Fibroblast of lung (primary cell): ENCODE data around the gene FZR1. TPM values are rescaled to one million over a fixed set of nuclear protein-coding genes. Genes with fewer than 3 reads are reported as not detected.

ENCODE experiments used
- DNase-seq, 2 donors: peaks; one replicate each; pipeline versions ENCODE4 v3.0.0 to v3.0.0-alpha.2; 2010; ENCODE audit warnings: low read depth in 2 of 2
- H2AFZ ChIP-seq: 2 replicates; pipeline ENCODE4 v1.5.1; 2012; ENCODE audit warnings: low read length, control low read depth, inconsistent platforms
- H3K27ac ChIP-seq: 2 replicates; pipeline ENCODE4 v1.5.1; 2011; ENCODE audit warnings: low read length, control low read depth; ENCODE audit not compliant: insufficient read depth
- H3K27me3 ChIP-seq: 2 replicates; pipeline ENCODE4 v1.5.1; 2011; ENCODE audit warnings: mild to moderate bottlenecking, low read length; ENCODE audit not compliant: control insufficient read depth, insufficient read depth
- H3K36me3 ChIP-seq: 2 replicates; pipeline ENCODE4 v1.5.1; 2011; ENCODE audit warnings: low read length; ENCODE audit not compliant: control insufficient read depth, insufficient read depth
- H3K4me1 ChIP-seq: 2 replicates; pipeline ENCODE4 v1.5.1; 2011; ENCODE audit warnings: low read length; ENCODE audit not compliant: control insufficient read depth, insufficient read depth; ENCODE audit errors: extremely low read depth
- H3K4me2 ChIP-seq: 2 replicates; pipeline ENCODE4 v1.5.1; 2011; ENCODE audit warnings: low read length, control low read depth; ENCODE audit not compliant: insufficient read depth; ENCODE audit errors: extremely low read depth
- H3K4me3 ChIP-seq, 4 experiments: fragments of 200-600 bp in 1 of 4; sonication (generic) in 1 of 4; replicated peaks in 1 of 4; 2 replicates each; pipeline ENCODE4 v1.5.1; 2011 to 2016; ENCODE audit warnings: low read length in 4 of 4, low read depth in 3 of 4, mild to moderate bottlenecking in 3 of 4, control low read depth in 2 of 4, inconsistent platforms in 1 of 4, mixed read lengths in 1 of 4; ENCODE audit not compliant: insufficient read depth in 1 of 4; ENCODE audit errors: control extremely low read depth in 1 of 4
- H3K79me2 ChIP-seq: 2 replicates; pipeline ENCODE4 v1.5.1; 2012; ENCODE audit warnings: mild to moderate bottlenecking, low read length, inconsistent platforms; ENCODE audit not compliant: control insufficient read depth, insufficient read depth
- H3K9ac ChIP-seq: 2 replicates; pipeline ENCODE4 v1.5.1; 2011; ENCODE audit warnings: mild to moderate bottlenecking, low read length, control low read depth; ENCODE audit not compliant: insufficient read depth
- H3K9me3 ChIP-seq: 2 replicates; pipeline ENCODE4 v1.5.1; 2012; ENCODE audit warnings: low read depth, low read length; ENCODE audit not compliant: control insufficient read depth, insufficient read depth
- H4K20me1 ChIP-seq: 2 replicates; pipeline ENCODE4 v1.5.1; 2011; ENCODE audit warnings: low read length; ENCODE audit not compliant: control insufficient read depth, insufficient read depth; ENCODE audit errors: extremely low read depth
- EZH2 ChIP-seq: IDR thresholded peaks from 2 replicates; pipeline ENCODE4 v1.5.1; 2012; ENCODE audit warnings: low read length, control low read depth, mild to moderate bottlenecking; ENCODE audit errors: missing control alignments
- polyA plus RNA-seq, 2 donors: library from polyadenylated mRNA; depleted of rRNA in 1 of 2; stranded (reverse) in 1 of 2; unstranded in 1 of 2; fragments of >200 nt; gene quantifications; 2 replicates each; pipeline ENCODE4 v1.2.1, GENCODE V29; 2011 to 2012; ENCODE audit warnings: missing spikeins in 1 of 2
- total RNA-seq: library from RNA; depleted of rRNA; stranded (reverse); fragments of >200 nt; gene quantifications from 2 replicates; pipeline ENCODE4 v1.2.1, GENCODE V29; 2014
- TF ChIP-seq, protein P1 (sequence below), 2 donors: IDR thresholded peaks in 1 of 2; conservative IDR thresholded peaks in 1 of 2; 1 replicate in 1 of 2; 2 replicates in 1 of 2; pipeline ENCODE4 v1.5.1; 2011 to 2012; ENCODE audit warnings: low read length in 2 of 2, control low read depth in 1 of 2, inconsistent platforms in 1 of 2, low read depth in 1 of 2, mild to moderate bottlenecking in 1 of 2

The FZR1 gene
- total and polyA plus RNA-seq, 2 donors (not counting 1 experiment from before 2014, with no cell fraction given): 15.0 to 38.0 TPM

GRCh38 chr19:3548606-3549005 is 42.5 kb downstream of the FZR1 start:
- no peak overlapping the region for H2AFZ ChIP-seq
- no peak overlapping the region for H3K27ac ChIP-seq
- no peak overlapping the region for H3K4me2 ChIP-seq
- DNase-seq: no peak
- no peaks in the 10 kb centered on the region for H3K9me3 ChIP-seq
- no peak overlapping the region for H3K9ac ChIP-seq
- H3K4me3 ChIP-seq: no peak overlapping the region
- H3K27me3 ChIP-seq: no peaks in the 10 kb centered on the region
- H3K79me2 ChIP-seq: no peaks in the 10 kb centered on the region
- no peaks in the 10 kb centered on the region for H4K20me1 ChIP-seq
- peaks cover 2% of the 10 kb centered on the region for H3K4me1 ChIP-seq
- peaks cover 20% of the 10 kb centered on the region for H3K36me3 ChIP-seq
- TF ChIP-seq, protein P1, sequence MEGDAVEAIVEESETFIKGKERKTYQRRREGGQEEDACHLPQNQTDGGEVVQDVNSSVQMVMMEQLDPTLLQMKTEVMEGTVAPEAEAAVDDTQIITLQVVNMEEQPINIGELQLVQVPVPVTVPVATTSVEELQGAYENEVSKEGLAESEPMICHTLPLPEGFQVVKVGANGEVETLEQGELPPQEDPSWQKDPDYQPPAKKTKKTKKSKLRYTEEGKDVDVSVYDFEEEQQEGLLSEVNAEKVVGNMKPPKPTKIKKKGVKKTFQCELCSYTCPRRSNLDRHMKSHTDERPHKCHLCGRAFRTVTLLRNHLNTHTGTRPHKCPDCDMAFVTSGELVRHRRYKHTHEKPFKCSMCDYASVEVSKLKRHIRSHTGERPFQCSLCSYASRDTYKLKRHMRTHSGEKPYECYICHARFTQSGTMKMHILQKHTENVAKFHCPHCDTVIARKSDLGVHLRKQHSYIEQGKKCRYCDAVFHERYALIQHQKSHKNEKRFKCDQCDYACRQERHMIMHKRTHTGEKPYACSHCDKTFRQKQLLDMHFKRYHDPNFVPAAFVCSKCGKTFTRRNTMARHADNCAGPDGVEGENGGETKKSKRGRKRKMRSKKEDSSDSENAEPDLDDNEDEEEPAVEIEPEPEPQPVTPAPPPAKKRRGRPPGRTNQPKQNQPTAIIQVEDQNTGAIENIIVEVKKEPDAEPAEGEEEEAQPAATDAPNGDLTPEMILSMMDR (conservative IDR thresholded peaks at IDR 0.05 in 1 of 2, IDR thresholded peaks at IDR 0.05 in 1 of 2; ENCODE audit: low read depth in 1 of 2, low read length in 2 of 2): no peak

DNA sequence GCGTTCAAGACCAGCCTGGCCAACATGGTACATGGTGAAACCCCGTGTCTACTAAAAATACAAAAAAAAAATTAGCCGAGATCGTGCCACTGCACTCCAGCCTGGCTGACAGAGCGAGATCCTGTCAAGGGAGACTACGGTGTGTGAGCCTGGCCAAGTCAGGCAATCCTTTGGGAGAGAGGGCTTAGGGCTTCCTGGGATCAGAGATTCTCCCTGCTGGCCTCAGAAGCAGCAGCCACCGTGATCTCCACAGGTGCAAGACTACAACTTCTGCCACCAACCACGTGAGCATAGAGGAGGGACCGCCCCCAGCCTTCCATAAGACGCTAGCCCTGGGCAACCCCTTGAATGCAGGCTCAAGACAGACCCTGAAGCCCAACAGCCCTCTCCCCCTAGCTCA is 43.7 kb downstream of the FZR1 start:
- no peak overlapping the region for H2AFZ ChIP-seq
- TF ChIP-seq, protein P1 (conservative IDR thresholded peaks at IDR 0.05 in 1 of 2, IDR thresholded peaks at IDR 0.05 in 1 of 2; ENCODE audit: low read depth in 1 of 2, low read length in 2 of 2): no peak
- no peak for TF ChIP-seq EZH2
- no peak overlapping the region for H3K9ac ChIP-seq
- no peak overlapping the region for H3K27ac ChIP-seq
- no peak overlapping the region for H3K4me2 ChIP-seq
- DNase-seq: no peak
- no peaks in the 10 kb centered on the region for H3K79me2 ChIP-seq
- H3K9me3 ChIP-seq: no peaks in the 10 kb centered on the region
- H3K4me1 ChIP-seq: peaks cover 2% of the 10 kb centered on the region
- H3K4me3 ChIP-seq: no peak overlapping the region
- no peaks in the 10 kb centered on the region for H3K27me3 ChIP-seq
- H3K36me3 ChIP-seq: peaks cover 17% of the 10 kb centered on the region
- H4K20me1 ChIP-seq: no peaks in the 10 kb centered on the region

GRCh38 chr19:3550947-3551791 is 45.1 kb downstream of the FZR1 start:
- H4K20me1 ChIP-seq: no peaks in the 10 kb centered on the region
- H3K27ac ChIP-seq: no peak overlapping the region
- H3K4me2 ChIP-seq: no peak overlapping the region

More at GRCh38 chr19:3550947-3551791, 45.1 kb downstream of the FZR1 start:
- TF ChIP-seq EZH2: no peak
- TF ChIP-seq, protein P1 (conservative IDR thresholded peaks at IDR 0.05 in 1 of 2, IDR thresholded peaks at IDR 0.05 in 1 of 2; ENCODE audit: low read depth in 1 of 2, low read length in 2 of 2): no peak
- no peak overlapping the region for H2AFZ ChIP-seq
- H3K36me3 ChIP-seq: peaks cover 14% of the 10 kb centered on the region
- no peak overlapping the region for H3K4me3 ChIP-seq
- peaks cover 9% of the 10 kb centered on the region for H3K79me2 ChIP-seq
- H3K9me3 ChIP-seq: no peaks in the 10 kb centered on the region
- DNase-seq: no peak
- H3K27me3 ChIP-seq: no peaks in the 10 kb centered on the region
- no peak overlapping the region for H3K9ac ChIP-seq
- peaks cover 3% of the 10 kb centered on the region for H3K4me1 ChIP-seq
